ENCODE data around the gene WDR38.
A peak's percentile ranks its signal among the peaks of the same experiment; 100 is the strongest.

The WDR38 gene

GRCh38 chr9:124894741-124895170 is 41.5 kb downstream of the WDR38 start:
- no peak overlapping the region for H3K4me3 ChIP-seq (ENCODE audit: low read length)
- DNase-seq (ENCODE audit: low read depth), result peak; percentile 50
- peak; percentile 65 for TF ChIP-seq CTCF (conservative IDR thresholded peaks at IDR 0.05; ENCODE audit: low read length)

GRCh38 chr9:124897570-124898460 is 44.6 kb downstream of the WDR38 start:
- H3K4me3 ChIP-seq (ENCODE audit: low read length), result no peak overlapping the region
- no peak for DNase-seq (ENCODE audit: low read depth)
- no peak for TF ChIP-seq CTCF (conservative IDR thresholded peaks at IDR 0.05; ENCODE audit: low read length)

GRCh38 chr9:124899845-124900244 is 46.6 kb downstream of the WDR38 start:
- no peak for DNase-seq (ENCODE audit: low read depth)
- H3K4me3 ChIP-seq (ENCODE audit: low read length), result no peak overlapping the region
- no peak for TF ChIP-seq CTCF (conservative IDR thresholded peaks at IDR 0.05; ENCODE audit: low read length)

GRCh38 chr9:124906966-124907365 is 53.7 kb downstream of the WDR38 start:
- no peak for DNase-seq (ENCODE audit: low read depth)
- H3K4me3 ChIP-seq (ENCODE audit: low read length), result no peak overlapping the region
- TF ChIP-seq CTCF (conservative IDR thresholded peaks at IDR 0.05; ENCODE audit: low read length), result no peak

All from AG10803 (cell line).